Activated B cell treated with CpG ODN at 0.5 μM for 24 hours (primary cell): ENCODE measurements around the gene OLA1. TPM values are rescaled to one million over a fixed set of nuclear protein-coding genes. Genes with fewer than 3 reads are reported as not detected.

Source experiments
- ATAC-seq: fragments of 200-7000 bp; cut with Tn5 transposase; one replicate; pipeline ENCODE4 v1.10.0; 2021; ENCODE audit warnings: low read depth, mild to moderate bottlenecking, moderate library complexity
- CTCF ChIA-PET: fragments of 350-600 bp; sonication (Branson Sonifier 250); formaldehyde crosslinking; loops from one replicate; lab custom pipeline; 2021; ENCODE audit warnings: antibody characterized with exemption; lab: Charles Lee
- POLR2A ChIA-PET: fragments of 350-600 bp; sonication (Branson Sonifier 250); formaldehyde crosslinking; loops from one replicate; lab custom pipeline; 2021; ENCODE audit warnings: antibody characterized with exemption; lab: Charles Lee
- DNase-seq: peaks from one replicate; pipeline ENCODE4 v3.0.0; 2022
- H3K27ac Mint-ChIP-seq: one replicate; pipeline ENCODE4 v1.8.0; 2020; ENCODE audit warnings: mixed read lengths
- H3K27me3 Mint-ChIP-seq: one replicate; pipeline ENCODE4 v1.8.0; 2021; ENCODE audit warnings: mixed read lengths
- H3K36me3 Mint-ChIP-seq: one replicate; pipeline ENCODE4 v1.8.0; 2021; ENCODE audit warnings: low read depth, mixed read lengths
- H3K4me1 Mint-ChIP-seq: one replicate; pipeline ENCODE4 v1.8.0; 2021; ENCODE audit warnings: mixed read lengths
- H3K4me3 Mint-ChIP-seq: one replicate; pipeline ENCODE4 v1.8.0; 2020; ENCODE audit warnings: mild to moderate bottlenecking, mixed read lengths
- H3K9me3 Mint-ChIP-seq: one replicate; pipeline ENCODE4 v1.8.0; 2020; ENCODE audit warnings: mixed read lengths
- intact Hi-C: fragments of 100-400 bp; cut with micrococcal nuclease; formaldehyde crosslinking; loops from one replicate; pipeline ENCODE4 v1.15.1; 2024
- total RNA-seq: library from RNA; stranded (reverse); gene quantifications from 2 replicates; pipeline ENCODE4 v1.2.3, GENCODE V29; 2022
- TF ChIP-seq, protein P1 (sequence below): fragments of 200-600 bp; IDR thresholded peaks from one replicate; pipeline ENCODE4 v1.8.0; 2022; ENCODE audit warnings: antibody characterized with exemption, mild to moderate bottlenecking

Gene OLA1
- total RNA-seq, 1 donor from 2014 or later, result 74.4 TPM

- TF ChIP-seq, protein P1, sequence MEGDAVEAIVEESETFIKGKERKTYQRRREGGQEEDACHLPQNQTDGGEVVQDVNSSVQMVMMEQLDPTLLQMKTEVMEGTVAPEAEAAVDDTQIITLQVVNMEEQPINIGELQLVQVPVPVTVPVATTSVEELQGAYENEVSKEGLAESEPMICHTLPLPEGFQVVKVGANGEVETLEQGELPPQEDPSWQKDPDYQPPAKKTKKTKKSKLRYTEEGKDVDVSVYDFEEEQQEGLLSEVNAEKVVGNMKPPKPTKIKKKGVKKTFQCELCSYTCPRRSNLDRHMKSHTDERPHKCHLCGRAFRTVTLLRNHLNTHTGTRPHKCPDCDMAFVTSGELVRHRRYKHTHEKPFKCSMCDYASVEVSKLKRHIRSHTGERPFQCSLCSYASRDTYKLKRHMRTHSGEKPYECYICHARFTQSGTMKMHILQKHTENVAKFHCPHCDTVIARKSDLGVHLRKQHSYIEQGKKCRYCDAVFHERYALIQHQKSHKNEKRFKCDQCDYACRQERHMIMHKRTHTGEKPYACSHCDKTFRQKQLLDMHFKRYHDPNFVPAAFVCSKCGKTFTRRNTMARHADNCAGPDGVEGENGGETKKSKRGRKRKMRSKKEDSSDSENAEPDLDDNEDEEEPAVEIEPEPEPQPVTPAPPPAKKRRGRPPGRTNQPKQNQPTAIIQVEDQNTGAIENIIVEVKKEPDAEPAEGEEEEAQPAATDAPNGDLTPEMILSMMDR, result no peak
- Mint-ChIP-seq H3K27ac (no peak overlapping the region), H3K4me3 (no peak overlapping the region), H3K36me3 (no peaks in the 10 kb centered on the region), H3K4me1 (no peaks in the 10 kb centered on the region), H3K9me3 (no peaks in the 10 kb centered on the region), H3K27me3 (peaks cover 3% of the 10 kb centered on the region)
- ChIA-PET POLR2A (no interaction called here), CTCF (no interaction called here)
- ATAC-seq, result no peak
- intact Hi-C loops, result no loop called here
- DNase-seq, result no peak
These were observed 196.4 kb downstream of the OLA1 start for GRCh38 chr2:174051741-174052583.

- TF ChIP-seq, protein P1, result no peak
- H3K4me3 Mint-ChIP-seq, result no peak overlapping the region
- no peak overlapping the region for H3K27ac Mint-ChIP-seq
- no peak for ATAC-seq
- no peak for DNase-seq
- ChIA-PET CTCF (no interaction called here), POLR2A (no interaction called here)
- H3K9me3 Mint-ChIP-seq, result no peaks in the 10 kb centered on the region
- H3K36me3 Mint-ChIP-seq, result no peaks in the 10 kb centered on the region
- intact Hi-C loops, result no loop called here
- peaks cover 3% of the 10 kb centered on the region for H3K27me3 Mint-ChIP-seq
- H3K4me1 Mint-ChIP-seq, result no peaks in the 10 kb centered on the region
These were observed 197.3 kb downstream of the OLA1 start for GRCh38 chr2:174051068-174051467.

DNA sequence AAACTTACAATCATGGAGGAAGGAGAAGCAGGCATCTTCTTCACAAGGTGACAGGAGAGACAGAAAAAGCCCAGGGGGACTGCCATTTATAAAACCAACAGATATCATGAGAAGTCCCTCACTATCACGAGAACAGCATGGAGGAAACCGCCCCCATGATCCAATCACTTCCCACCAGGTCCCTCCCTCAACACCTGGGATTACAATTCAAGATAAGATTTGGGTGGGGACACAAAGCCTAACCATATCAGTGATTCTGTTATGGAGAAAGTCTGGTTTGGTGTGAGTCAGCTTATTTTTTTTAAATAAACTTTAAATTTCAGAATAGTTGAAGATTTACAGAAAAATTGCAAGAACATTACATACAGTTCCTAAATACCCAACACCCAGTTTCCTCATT, 198.4 kb downstream of the OLA1 start:
- intact Hi-C loops, result no loop called here
- ChIA-PET CTCF (no interaction called here), POLR2A (no interaction called here)
- no peak for ATAC-seq
- no peak for DNase-seq
- Mint-ChIP-seq H3K36me3 (no peaks in the 10 kb centered on the region), H3K4me3 (no peak overlapping the region), H3K9me3 (no peaks in the 10 kb centered on the region), H3K4me1 (no peaks in the 10 kb centered on the region), H3K27me3 (no peaks in the 10 kb centered on the region), H3K27ac (no peak overlapping the region)
- TF ChIP-seq, protein P1, result no peak

GRCh38 chr2:174048243-174048642, 200.1 kb downstream of the OLA1 start:
- CTCF ChIA-PET, result no interaction called here
- intact Hi-C loops, result no loop called here

DNA sequence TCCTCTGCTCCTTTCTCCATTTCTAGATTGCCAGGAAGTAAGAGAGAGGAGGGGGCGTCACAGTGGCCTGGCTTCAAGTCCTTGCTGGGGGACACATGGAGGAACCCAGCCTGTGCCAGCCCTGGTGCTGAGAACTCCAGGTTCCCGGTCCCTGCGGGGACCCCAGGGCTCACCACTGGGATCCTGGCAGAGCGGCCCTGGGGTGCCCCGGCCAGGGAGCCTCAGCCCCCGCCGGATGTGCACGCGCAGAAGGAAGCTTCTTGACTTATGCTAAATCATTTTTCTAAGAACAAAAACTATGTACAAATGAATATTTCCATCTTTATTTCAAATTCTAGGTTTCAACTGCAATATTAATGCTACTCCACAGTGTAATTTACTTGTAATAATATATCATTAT, 200.6 kb downstream of the OLA1 start:
- DNase-seq (no peak), ATAC-seq (no peak)
- Mint-ChIP-seq H3K27ac (no peak overlapping the region), H3K4me1 (peaks cover 3% of the 10 kb centered on the region), H3K9me3 (no peaks in the 10 kb centered on the region), H3K4me3 (no peak overlapping the region), H3K36me3 (no peaks in the 10 kb centered on the region), H3K27me3 (no peaks in the 10 kb centered on the region)
- TF ChIP-seq, protein P1, result no peak
- ChIA-PET CTCF (interaction anchor here (0.9 kb wide), 1 partner anchor 645 kb away, joined by 4 read pairs; no protein-coding TSS in a partner anchor), POLR2A (no interaction called here)
- intact Hi-C loops, result no loop called here

More at GRCh38 chr2:174048243-174048642, 200.1 kb downstream of the OLA1 start:
- Mint-ChIP-seq H3K36me3 (no peaks in the 10 kb centered on the region), H3K27me3 (no peaks in the 10 kb centered on the region), H3K4me1 (peaks cover 3% of the 10 kb centered on the region), H3K4me3 (no peak overlapping the region), H3K9me3 (no peaks in the 10 kb centered on the region), H3K27ac (no peak overlapping the region)
- DNase-seq (no peak), ATAC-seq (no peak)
- TF ChIP-seq, protein P1, result no peak
- POLR2A ChIA-PET, result no interaction called here
